ENCODE results near the gene YY1.

DNA sequence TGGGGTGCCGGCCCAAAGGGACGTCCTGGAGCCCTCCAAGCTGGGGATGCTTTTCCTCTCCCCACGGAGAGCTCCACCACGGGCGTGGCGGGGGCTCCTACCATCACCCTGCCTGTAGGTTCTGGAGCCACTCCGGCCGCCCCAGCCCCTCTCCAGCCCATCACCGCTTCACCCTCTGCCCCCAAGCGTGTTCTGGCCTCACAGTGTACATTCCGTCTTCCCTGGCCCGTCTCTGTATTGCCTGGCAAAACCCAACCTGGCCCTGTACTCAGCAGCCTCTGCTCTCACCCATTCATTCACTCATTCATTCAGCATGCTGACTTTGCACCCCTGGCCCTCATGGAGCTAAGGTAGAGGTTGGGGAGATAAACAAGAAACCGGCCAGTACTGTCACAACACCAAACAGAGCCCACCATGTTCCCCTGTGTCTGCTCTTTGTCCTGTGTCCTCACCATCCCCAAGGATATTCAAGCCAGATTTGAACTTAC, 47.0 kb downstream of the YY1 start:
- TF ChIP-seq, protein P1, sequence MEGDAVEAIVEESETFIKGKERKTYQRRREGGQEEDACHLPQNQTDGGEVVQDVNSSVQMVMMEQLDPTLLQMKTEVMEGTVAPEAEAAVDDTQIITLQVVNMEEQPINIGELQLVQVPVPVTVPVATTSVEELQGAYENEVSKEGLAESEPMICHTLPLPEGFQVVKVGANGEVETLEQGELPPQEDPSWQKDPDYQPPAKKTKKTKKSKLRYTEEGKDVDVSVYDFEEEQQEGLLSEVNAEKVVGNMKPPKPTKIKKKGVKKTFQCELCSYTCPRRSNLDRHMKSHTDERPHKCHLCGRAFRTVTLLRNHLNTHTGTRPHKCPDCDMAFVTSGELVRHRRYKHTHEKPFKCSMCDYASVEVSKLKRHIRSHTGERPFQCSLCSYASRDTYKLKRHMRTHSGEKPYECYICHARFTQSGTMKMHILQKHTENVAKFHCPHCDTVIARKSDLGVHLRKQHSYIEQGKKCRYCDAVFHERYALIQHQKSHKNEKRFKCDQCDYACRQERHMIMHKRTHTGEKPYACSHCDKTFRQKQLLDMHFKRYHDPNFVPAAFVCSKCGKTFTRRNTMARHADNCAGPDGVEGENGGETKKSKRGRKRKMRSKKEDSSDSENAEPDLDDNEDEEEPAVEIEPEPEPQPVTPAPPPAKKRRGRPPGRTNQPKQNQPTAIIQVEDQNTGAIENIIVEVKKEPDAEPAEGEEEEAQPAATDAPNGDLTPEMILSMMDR (IDR thresholded peaks at IDR 0.05; ENCODE audit: poor library complexity), result no peak
- no peak for TF ChIP-seq EZH2 (IDR thresholded peaks at IDR 0.05; ENCODE audit: borderline replicate concordance)
